Measurements from ENCODE around the gene EXPH5. TPM values are rescaled to one million over a fixed set of nuclear protein-coding genes. Genes with fewer than 3 reads are reported as not detected.
"Not testable (repeated sequence)": the region's sequence is repeated elsewhere in the genome, so short reads cannot be mapped to it uniquely, and the experiment has no call there.

The EXPH5 gene, protein sequence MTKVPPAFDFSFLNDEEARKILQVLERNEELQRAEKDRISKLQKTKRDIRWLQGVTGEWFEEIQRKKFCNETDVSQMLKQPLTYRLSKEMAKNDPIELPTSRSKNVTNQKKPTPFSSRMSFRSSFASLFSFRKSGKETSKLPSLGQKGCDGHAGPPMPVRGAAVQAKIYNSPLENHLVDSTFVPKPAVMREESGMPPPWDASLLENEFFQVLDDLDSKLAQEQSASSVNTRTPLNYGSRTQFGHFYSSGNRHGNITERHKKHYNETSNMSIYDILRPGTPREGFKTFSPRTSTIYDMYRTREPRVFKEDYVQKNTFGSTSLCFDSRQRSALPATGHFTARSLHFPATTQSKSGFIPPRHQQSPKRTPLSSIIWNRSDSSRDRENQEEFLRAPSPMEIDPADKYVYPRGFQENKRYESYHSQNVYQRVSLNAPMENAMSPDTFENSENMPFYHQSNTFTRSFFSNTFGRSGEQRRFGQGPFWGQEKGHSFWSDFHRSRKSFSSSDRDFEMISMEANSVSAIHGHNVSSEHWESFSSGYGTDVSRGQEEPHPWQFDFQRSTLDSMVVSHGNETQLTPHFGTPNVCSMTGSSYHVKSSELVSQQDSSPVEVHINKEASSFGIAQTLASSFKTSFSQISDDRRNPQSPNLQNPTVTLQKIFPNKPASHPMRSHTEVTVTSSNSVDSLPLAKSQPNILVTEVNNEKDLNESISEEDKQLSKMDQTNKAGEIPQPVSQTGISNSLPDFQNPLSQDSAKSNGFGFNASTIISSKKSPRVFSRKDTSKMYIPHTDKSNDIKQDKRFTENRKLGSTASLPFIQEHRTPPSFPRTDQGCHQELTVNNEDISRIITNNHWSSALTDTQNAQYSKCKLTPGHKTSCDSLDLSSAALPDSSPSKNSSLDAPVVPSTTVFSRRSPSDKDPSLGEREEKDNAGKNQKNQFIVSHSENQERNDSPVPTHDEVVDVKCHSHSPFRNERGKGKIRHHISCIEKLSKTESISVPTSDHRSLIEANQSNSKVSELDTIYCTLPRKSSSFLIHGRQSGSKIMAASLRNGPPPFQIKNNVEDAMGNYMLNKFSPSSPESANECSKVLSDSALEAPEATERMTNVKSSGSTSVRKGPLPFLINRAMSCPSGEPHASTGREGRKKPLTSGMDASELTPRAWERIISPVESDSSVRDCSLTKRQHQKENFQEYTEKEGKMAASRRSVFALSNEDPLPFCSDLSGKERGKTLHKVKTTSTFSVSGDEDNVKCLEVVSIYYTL (N-terminal part only)
- polyA plus RNA-seq: 1 to 10 TPM; 3.4 to 7.4 TPM

DNA sequence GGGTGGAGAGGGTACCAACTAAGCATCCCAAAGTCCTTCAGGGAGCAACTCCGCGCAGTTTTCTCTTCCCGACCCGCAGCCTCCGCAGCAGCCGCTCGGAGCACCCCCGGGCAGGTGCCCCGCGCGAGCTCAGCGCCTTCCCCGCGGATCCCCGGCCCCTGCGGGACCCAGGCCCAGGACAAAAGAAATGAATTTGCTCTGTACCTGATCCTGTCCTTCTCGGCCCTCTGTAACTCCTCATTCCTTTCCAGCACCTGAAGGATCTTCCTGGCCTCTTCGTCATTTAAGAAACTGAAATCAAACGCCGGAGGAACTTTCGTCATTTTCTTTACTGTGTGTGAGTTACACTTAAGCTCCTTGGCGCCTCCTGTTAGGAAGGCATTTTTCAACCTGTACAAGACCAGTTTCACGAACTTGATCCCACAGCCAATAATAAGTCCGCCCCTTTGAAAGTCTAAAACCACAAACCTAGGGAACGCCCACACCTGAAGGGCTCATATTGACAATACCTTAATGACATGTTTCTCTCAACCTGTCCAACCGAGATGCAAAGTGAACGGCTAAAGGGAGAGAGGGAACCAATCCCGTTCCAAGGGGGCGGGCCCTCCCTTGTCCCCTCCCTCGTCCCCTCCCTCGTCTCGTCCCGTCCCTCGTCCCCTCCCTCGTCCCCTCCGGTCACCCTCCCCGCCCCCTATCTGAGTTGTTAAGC, at the start of gene EXPH5:
EXPH5 (minus strand) TSS at position 555 of the 709 bp plus-strand sequence; CDS start at position 323, 232 bp downstream.
- Histone ChIP-seq H3K27ac (ENCODE audit: low read depth in 2 of 2, low read length in 1 of 2) (peak within 1 kb of the TSS; percentile 89 to 92), H3K9me3 (ENCODE audit: control insufficient read depth in 2 of 2, insufficient read depth in 1 of 2, low read depth in 1 of 2, low read length in 1 of 2) (no peaks in the 10 kb centered on the region), H3K4me3 (ENCODE audit: low read depth in 1 of 2, low read length in 2 of 2) (peak within 1 kb of the TSS; percentile 63 to 81), H3K36me3 (ENCODE audit: control insufficient read depth in 2 of 2, insufficient read depth in 2 of 2, low read length in 1 of 2) (no peaks in the 10 kb centered on the region), H3K27me3 (ENCODE audit: control insufficient read depth in 1 of 2, insufficient read depth in 2 of 2, low read length in 2 of 2) (no peaks in the 10 kb centered on the region), H3K4me1 (ENCODE audit: control insufficient read depth in 2 of 2, insufficient read depth in 2 of 2, low read length in 1 of 2) (no peaks in the 10 kb centered on the region)
- 0 to 1% methylated on average over 37 of the region's 37 CpGs for WGBS, 2 donors

DNA sequence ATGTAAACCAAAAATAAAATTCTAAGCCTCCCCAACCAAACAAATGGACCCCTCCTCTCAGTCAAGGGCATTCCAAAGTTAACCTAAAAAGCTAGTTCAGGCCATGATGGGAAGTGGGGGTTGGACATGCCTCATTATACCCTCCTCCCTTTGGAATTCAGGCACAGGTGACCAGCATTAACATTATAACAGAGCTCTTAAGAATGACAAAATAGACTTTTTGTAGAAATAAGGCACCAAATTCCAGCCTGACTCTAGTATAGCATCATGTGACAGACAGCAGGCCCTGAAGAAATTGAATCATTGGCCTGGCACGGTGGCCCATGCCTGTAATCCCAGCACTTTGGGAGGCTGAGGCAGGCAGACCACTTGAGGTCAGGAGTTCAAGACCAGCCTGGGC, 48.2 kb upstream of the EXPH5 start:
- not testable (repeated sequence) for H3K36me3 ChIP-seq (ENCODE audit: control insufficient read depth in 2 of 2, insufficient read depth in 2 of 2, low read length in 1 of 2); H3K9me3 ChIP-seq (ENCODE audit: control insufficient read depth in 2 of 2, insufficient read depth in 1 of 2, low read depth in 1 of 2, low read length in 1 of 2); H3K27ac ChIP-seq (ENCODE audit: low read depth in 2 of 2, low read length in 1 of 2); H3K27me3 ChIP-seq (ENCODE audit: control insufficient read depth in 1 of 2, insufficient read depth in 2 of 2, low read length in 2 of 2); H3K4me3 ChIP-seq (ENCODE audit: low read depth in 1 of 2, low read length in 2 of 2); H3K4me1 ChIP-seq (ENCODE audit: control insufficient read depth in 2 of 2, insufficient read depth in 2 of 2, low read length in 1 of 2)
- 79 to 82% methylated on average over 1 of the region's 1 CpG for WGBS, 2 donors

DNA sequence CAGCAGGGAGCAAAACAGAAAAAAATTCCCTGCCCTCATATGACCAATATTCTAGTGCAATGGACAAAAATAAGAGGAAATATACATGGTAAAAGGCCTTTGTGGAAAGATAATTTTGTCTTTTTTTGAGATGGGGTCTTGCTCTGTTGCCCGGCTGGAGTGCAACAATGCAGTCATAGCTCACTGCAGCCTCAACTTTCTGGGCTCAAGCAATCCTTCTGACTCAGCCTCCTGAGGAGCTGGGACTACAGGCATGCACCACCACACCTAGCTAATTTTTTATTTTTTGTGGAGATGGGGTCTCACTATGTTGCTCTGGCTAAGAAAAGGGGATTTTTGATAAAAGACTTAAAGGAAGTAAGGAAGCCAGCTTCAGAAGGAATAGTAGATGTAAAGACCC, 45.6 kb upstream of the EXPH5 start:
- 92 to 94% methylated on average over 1 of the region's 1 CpG for WGBS, 2 donors
- no peak overlapping the region for H3K4me3 ChIP-seq (ENCODE audit: low read depth in 1 of 2, low read length in 2 of 2)
- no peak overlapping the region for H3K27ac ChIP-seq (ENCODE audit: low read depth in 2 of 2, low read length in 1 of 2)
- no peaks in the 10 kb centered on the region for H3K4me1 ChIP-seq (ENCODE audit: control insufficient read depth in 2 of 2, insufficient read depth in 2 of 2, low read length in 1 of 2)
- H3K27me3 ChIP-seq (ENCODE audit: control insufficient read depth in 1 of 2, insufficient read depth in 2 of 2, low read length in 2 of 2): no peaks in the 10 kb centered on the region
- no peaks in the 10 kb centered on the region for H3K9me3 ChIP-seq (ENCODE audit: control insufficient read depth in 2 of 2, insufficient read depth in 1 of 2, low read depth in 1 of 2, low read length in 1 of 2)
- H3K36me3 ChIP-seq (ENCODE audit: control insufficient read depth in 2 of 2, insufficient read depth in 2 of 2, low read length in 1 of 2): no peaks in the 10 kb centered on the region

DNA sequence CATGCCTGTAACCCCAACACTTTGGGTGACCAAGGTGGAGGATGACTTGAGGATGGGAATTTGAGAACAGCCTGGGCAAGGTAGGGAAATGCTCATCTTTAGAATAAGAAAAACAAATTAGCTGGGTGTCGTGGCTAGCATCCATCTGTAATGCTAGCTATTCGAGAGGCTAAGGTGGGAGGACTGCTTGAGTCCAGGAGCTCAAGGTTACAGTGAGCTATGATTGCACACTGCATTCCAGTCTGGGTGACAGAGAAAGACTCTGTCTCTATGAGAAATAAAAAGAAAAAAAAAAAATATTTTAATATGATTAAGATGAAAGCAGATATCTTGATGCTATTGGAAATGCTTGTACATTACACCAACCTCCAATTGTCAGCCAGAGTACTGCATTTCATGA, 42.7 kb upstream of the EXPH5 start:
- Histone ChIP-seq H3K27me3 (ENCODE audit: control insufficient read depth in 1 of 2, insufficient read depth in 2 of 2, low read length in 2 of 2) (no peaks in the 10 kb centered on the region), H3K4me1 (ENCODE audit: control insufficient read depth in 2 of 2, insufficient read depth in 2 of 2, low read length in 1 of 2) (no peaks in the 10 kb centered on the region), H3K9me3 (ENCODE audit: control insufficient read depth in 2 of 2, insufficient read depth in 1 of 2, low read depth in 1 of 2, low read length in 1 of 2) (no peaks in the 10 kb centered on the region), H3K27ac (ENCODE audit: low read depth in 2 of 2, low read length in 1 of 2) (no peak overlapping the region), H3K4me3 (ENCODE audit: low read depth in 1 of 2, low read length in 2 of 2) (no peak overlapping the region), H3K36me3 (ENCODE audit: control insufficient read depth in 2 of 2, insufficient read depth in 2 of 2, low read length in 1 of 2) (no peaks in the 10 kb centered on the region)
- 73 to 80% methylated on average over 2 of the region's 2 CpGs for WGBS, 2 donors

DNA sequence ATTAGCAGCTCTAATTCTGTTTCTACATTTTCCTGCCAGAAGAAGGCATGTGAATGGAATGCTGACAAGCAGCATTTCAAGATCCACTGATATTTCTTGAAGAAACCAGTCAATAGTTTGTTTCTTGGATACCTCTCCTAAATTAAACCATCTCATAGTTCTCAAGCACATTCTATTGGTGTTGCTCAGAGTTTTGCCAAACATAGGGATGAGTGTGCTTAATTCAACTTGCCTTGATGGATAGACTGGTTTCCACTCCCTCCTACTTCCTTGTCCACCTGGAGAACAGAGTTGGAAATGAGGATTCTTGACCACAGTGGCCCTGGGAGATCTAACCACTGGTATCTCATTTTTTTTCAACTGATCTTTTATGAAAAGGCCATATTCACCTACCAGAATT, 41.5 kb upstream of the EXPH5 start:
- no peak overlapping the region for H3K27ac ChIP-seq (ENCODE audit: low read depth in 2 of 2, low read length in 1 of 2)
- H3K27me3 ChIP-seq (ENCODE audit: control insufficient read depth in 1 of 2, insufficient read depth in 2 of 2, low read length in 2 of 2): no peaks in the 10 kb centered on the region
- no peaks in the 10 kb centered on the region for H3K9me3 ChIP-seq (ENCODE audit: control insufficient read depth in 2 of 2, insufficient read depth in 1 of 2, low read depth in 1 of 2, low read length in 1 of 2)
- no peaks in the 10 kb centered on the region for H3K36me3 ChIP-seq (ENCODE audit: control insufficient read depth in 2 of 2, insufficient read depth in 2 of 2, low read length in 1 of 2)
- H3K4me1 ChIP-seq (ENCODE audit: control insufficient read depth in 2 of 2, insufficient read depth in 2 of 2, low read length in 1 of 2): no peaks in the 10 kb centered on the region
- no peak overlapping the region for H3K4me3 ChIP-seq (ENCODE audit: low read depth in 1 of 2, low read length in 2 of 2)

DNA sequence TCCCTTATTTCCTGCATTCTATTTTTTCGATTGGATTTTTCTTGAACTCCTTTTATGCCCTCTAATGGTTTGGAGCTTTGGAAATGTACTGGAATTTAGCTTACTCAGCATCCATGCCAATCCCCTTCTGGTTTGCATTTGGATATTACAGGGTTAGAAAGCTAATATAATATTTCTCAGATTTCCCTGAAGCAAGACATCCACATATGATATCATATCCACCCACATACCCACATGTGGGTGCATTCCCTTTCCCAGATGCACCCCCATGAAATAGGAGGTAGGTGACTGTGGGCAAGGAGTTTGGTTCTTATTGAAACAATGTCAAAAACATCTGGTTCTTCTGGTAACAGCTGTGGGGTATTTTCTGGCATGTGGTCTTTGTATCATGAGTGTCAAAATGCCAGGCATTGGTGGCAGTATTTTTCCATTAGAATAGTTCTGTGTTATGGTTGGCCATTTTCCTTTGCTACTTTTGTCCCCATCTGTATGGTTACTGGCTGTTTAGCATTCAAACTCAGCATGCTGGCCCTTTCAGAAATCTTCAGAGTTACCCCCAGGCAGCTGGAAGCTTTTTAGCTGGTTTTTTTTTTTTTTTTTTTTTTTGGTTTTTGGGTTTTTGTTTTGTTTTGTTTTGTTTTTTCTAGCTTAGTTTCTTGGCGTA, 38.6 kb upstream of the EXPH5 start:
- Histone ChIP-seq H3K27ac (ENCODE audit: low read depth in 2 of 2, low read length in 1 of 2) (no peak overlapping the region), H3K4me1 (ENCODE audit: control insufficient read depth in 2 of 2, insufficient read depth in 2 of 2, low read length in 1 of 2) (peaks cover 0 to 5% of the 10 kb centered on the region in 2 donors), H3K27me3 (ENCODE audit: control insufficient read depth in 1 of 2, insufficient read depth in 2 of 2, low read length in 2 of 2) (no peaks in the 10 kb centered on the region), H3K4me3 (ENCODE audit: low read depth in 1 of 2, low read length in 2 of 2) (no peak overlapping the region), H3K36me3 (ENCODE audit: control insufficient read depth in 2 of 2, insufficient read depth in 2 of 2, low read length in 1 of 2) (no peaks in the 10 kb centered on the region), H3K9me3 (ENCODE audit: control insufficient read depth in 2 of 2, insufficient read depth in 1 of 2, low read depth in 1 of 2, low read length in 1 of 2) (peaks cover 0 to 12% of the 10 kb centered on the region in 2 donors)
- WGBS, 2 donors: 71 to 80% methylated on average over 2 of the region's 2 CpGs

DNA sequence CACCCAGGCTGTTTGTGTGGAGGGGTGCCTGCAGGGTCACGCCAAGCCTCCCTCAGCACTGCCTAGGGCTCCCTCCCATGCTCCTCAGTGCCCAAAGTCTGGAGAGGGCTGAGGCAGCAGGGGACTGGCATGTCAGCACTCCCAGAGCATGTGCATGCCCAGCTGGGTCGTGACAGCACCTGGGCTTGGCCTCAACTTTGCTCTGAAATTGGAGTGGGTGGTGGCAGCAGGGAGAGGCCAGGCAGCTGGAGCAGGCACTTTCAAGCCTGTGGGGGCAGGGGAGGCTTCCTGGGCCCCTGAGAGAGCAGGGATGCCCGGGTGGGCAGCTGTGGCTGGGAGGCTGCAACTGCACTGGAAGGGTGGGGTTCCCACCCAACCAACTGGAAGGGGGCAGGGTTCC, 35.7 kb upstream of the EXPH5 start:
- Histone ChIP-seq H3K4me3 (ENCODE audit: low read depth in 1 of 2, low read length in 2 of 2) (no peak overlapping the region), H3K27me3 (ENCODE audit: control insufficient read depth in 1 of 2, insufficient read depth in 2 of 2, low read length in 2 of 2) (no peaks in the 10 kb centered on the region), H3K27ac (ENCODE audit: low read depth in 2 of 2, low read length in 1 of 2) (no peak overlapping the region), H3K9me3 (ENCODE audit: control insufficient read depth in 2 of 2, insufficient read depth in 1 of 2, low read depth in 1 of 2, low read length in 1 of 2) (peaks cover 0 to 12% of the 10 kb centered on the region in 2 donors), H3K4me1 (ENCODE audit: control insufficient read depth in 2 of 2, insufficient read depth in 2 of 2, low read length in 1 of 2) (peaks cover 0 to 5% of the 10 kb centered on the region in 2 donors), H3K36me3 (ENCODE audit: control insufficient read depth in 2 of 2, insufficient read depth in 2 of 2, low read length in 1 of 2) (no peaks in the 10 kb centered on the region)
- WGBS, 2 donors: 67 to 73% methylated on average over 3 of the region's 3 CpGs

DNA sequence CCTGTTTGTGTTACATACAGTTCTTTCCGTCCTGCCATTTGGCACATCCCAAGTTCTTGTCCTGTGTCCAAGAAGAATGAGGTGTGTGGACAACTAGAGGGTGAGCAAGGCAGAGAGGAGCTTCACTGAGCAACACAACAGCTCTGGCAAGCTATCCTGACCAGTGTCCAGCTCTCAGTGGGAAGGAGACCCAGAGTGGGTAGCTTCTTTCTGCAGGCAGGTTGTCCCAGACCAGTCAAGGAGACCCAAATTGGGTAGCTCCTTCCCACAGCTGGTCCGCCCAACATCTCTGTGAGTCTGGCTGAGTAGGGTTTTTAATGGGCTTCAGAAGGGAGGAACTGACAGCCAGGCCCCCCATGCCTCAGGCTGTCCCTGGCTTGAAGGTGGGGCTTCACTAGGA, 35.2 kb upstream of the EXPH5 start:
- Histone ChIP-seq H3K4me3 (ENCODE audit: low read depth in 1 of 2, low read length in 2 of 2) (no peak overlapping the region), H3K27ac (ENCODE audit: low read depth in 2 of 2, low read length in 1 of 2) (no peak overlapping the region), H3K27me3 (ENCODE audit: control insufficient read depth in 1 of 2, insufficient read depth in 2 of 2, low read length in 2 of 2) (no peaks in the 10 kb centered on the region), H3K4me1 (ENCODE audit: control insufficient read depth in 2 of 2, insufficient read depth in 2 of 2, low read length in 1 of 2) (peaks cover 0 to 5% of the 10 kb centered on the region in 2 donors), H3K36me3 (ENCODE audit: control insufficient read depth in 2 of 2, insufficient read depth in 2 of 2, low read length in 1 of 2) (no peaks in the 10 kb centered on the region), H3K9me3 (ENCODE audit: control insufficient read depth in 2 of 2, insufficient read depth in 1 of 2, low read depth in 1 of 2, low read length in 1 of 2) (peaks cover 0 to 12% of the 10 kb centered on the region in 2 donors)
- WGBS, 2 donors: 88 to 94% methylated on average over 2 of the region's 2 CpGs

Data from esophagus (tissue), 2 donors.